HCT116 (cell line): ENCODE measurements around the gene BRD4. TPM values are rescaled to one million over a fixed set of nuclear protein-coding genes. Genes with fewer than 3 reads are reported as not detected.

Experiments
- ATAC-seq: fragments of 200-7000 bp; cut with Tn5 transposase; 2 replicates; pipeline ENCODE4 v1.9.1; 2020; ENCODE audit warnings: mild to moderate bottlenecking, moderate library complexity
- BruUV-seq: library from RNA; stranded (reverse); fragments of 400-500 nt; replicated peaks from 2 replicates; lab custom pipeline; 2021; lab: Mats Ljungman, UMichigan
- CTCF ChIA-PET: fragments of 300-600 bp; sonication (Branson Sonifier 250); formaldehyde crosslinking; loops from one replicate; lab custom pipeline; 2021; ENCODE audit warnings: antibody characterized with exemption; lab: Charles Lee
- POLR2A ChIA-PET: fragments of 300-600, 350-600 bp; sonication (Branson Sonifier 250); formaldehyde crosslinking; loops from one replicate; lab custom pipeline; 2021; ENCODE audit warnings: antibody characterized with exemption; lab: Charles Lee
- RAD21 ChIA-PET, 2 experiments: fragments of 300-600 bp; sonication (Branson Sonifier 250); formaldehyde crosslinking; loops; one replicate each; lab custom pipeline; 2023; ENCODE audit warnings: low total read pairs in 2 of 2; ENCODE audit not compliant: uncharacterized antibody in 2 of 2, unreplicated experiment in 2 of 2, low non-redundant PET in 1 of 2; lab: Charles Lee
- DNase-seq: peaks from one replicate; pipeline ENCODE4 v3.0.0-alpha.2; 2010; ENCODE audit warnings: low read depth, low spot score
- H2AFZ ChIP-seq: fragments of 200-600 bp; shearing (Covaris generic), sonication (generic); 2 replicates; pipeline ENCODE4 v1.6.1; 2017; ENCODE audit warnings: low read depth, mixed run types, mixed read lengths, antibody characterized with exemption, low read length; ENCODE audit not compliant: poor library complexity, severe bottlenecking
- H3K27ac ChIP-seq: 2 replicates; pipeline ENCODE4 v1.5.1; 2012; ENCODE audit warnings: low read depth, low read length
- H3K27me3 ChIP-seq: fragments of 200-600 bp; sonication (generic); 2 replicates; pipeline ENCODE4 v1.6.1; 2016; ENCODE audit warnings: mixed run types, low read length, mixed read lengths; ENCODE audit not compliant: insufficient read depth
- H3K36me3 ChIP-seq, 2 experiments: fragments of 200-500 bp in 1 of 2; fragments of 200-600 bp in 1 of 2; sonication (Bioruptor generic) in 1 of 2; sonication (generic) in 1 of 2; 2 replicates each; pipeline versions ENCODE4 v1.5.1 to v1.6.1; 2014 to 2016; ENCODE audit warnings: low read length in 2 of 2, inconsistent platforms in 1 of 2, mixed read lengths in 1 of 2, mixed run types in 1 of 2; ENCODE audit not compliant: insufficient read depth in 2 of 2, control insufficient read depth in 1 of 2
- H3K4me1 ChIP-seq, 2 experiments: fragments of 200-600 bp in 1 of 2; sonication (generic) in 1 of 2; 2 replicates each; pipeline versions ENCODE4 v1.5.1 to v1.6.1; 2012 to 2017; ENCODE audit warnings: low read length in 2 of 2, inconsistent platforms in 1 of 2, mild to moderate bottlenecking in 1 of 2, mixed read lengths in 1 of 2, mixed run types in 1 of 2, moderate library complexity in 1 of 2; ENCODE audit not compliant: insufficient read depth in 2 of 2, control insufficient read depth in 1 of 2
- H3K4me2 ChIP-seq: fragments of 200-600 bp; sonication (generic); 2 replicates; pipeline ENCODE4 v1.6.1; 2017; ENCODE audit warnings: mixed run types, low read length, mixed read lengths
- H3K4me3 ChIP-seq, 2 experiments: fragments of 200-600 bp in 1 of 2; sonication (generic) in 1 of 2; replicated peaks in 1 of 2; 2 replicates each; pipeline ENCODE4 v1.5.1; 2011 to 2016; ENCODE audit warnings: low read length in 2 of 2, control low read depth in 1 of 2, low read depth in 1 of 2, mild to moderate bottlenecking in 1 of 2, mixed read lengths in 1 of 2, mixed run types in 1 of 2
- H3K79me2 ChIP-seq: fragments of 200-600 bp; sonication (generic); 2 replicates; pipeline ENCODE4 v1.6.1; 2017; ENCODE audit warnings: mild to moderate bottlenecking, mixed run types, low read length, moderate library complexity, mixed read lengths; ENCODE audit not compliant: insufficient read depth
- H3K9ac ChIP-seq: fragments of 200-600 bp; sonication (generic); 2 replicates; pipeline ENCODE4 v1.6.1; 2016; ENCODE audit warnings: low read length, mixed read lengths
- H3K9me2 ChIP-seq: fragments of 200-600 bp; sonication (generic), shearing (Covaris generic); 2 replicates; pipeline ENCODE4 v1.6.1; 2017; ENCODE audit warnings: mixed run types, mild to moderate bottlenecking, moderate library complexity; ENCODE audit not compliant: insufficient read depth
- H3K9me3 ChIP-seq, 2 experiments: fragments of 200-500 bp in 1 of 2; fragments of 200-600 bp in 1 of 2; sonication (Bioruptor generic) in 1 of 2; sonication (generic) in 1 of 2; 2 replicates each; pipeline ENCODE4 v1.6.1; 2014 to 2017; ENCODE audit warnings: low read length in 2 of 2, mixed read lengths in 2 of 2, inconsistent platforms in 1 of 2, low read depth in 1 of 2, mild to moderate bottlenecking in 1 of 2, mixed run types in 1 of 2, moderate library complexity in 1 of 2; ENCODE audit not compliant: control insufficient read depth in 1 of 2, insufficient read depth in 1 of 2
- H4K20me1 ChIP-seq: fragments of 200-600 bp; sonication (generic), shearing (Covaris generic); 2 replicates; pipeline ENCODE4 v1.6.1; 2017; ENCODE audit warnings: mixed run types, mild to moderate bottlenecking, moderate library complexity; ENCODE audit not compliant: insufficient read depth
- CBX3 ChIP-seq: IDR thresholded peaks from 2 replicates; pipeline ENCODE4 v1.6.1; 2012; ENCODE audit warnings: low read depth
- ELF1 ChIP-seq: IDR thresholded peaks from 2 replicates; pipeline ENCODE4 v1.6.1; 2012; ENCODE audit warnings: low read depth, borderline replicate concordance
- EZH2 ChIP-seq: fragments of 200-600 bp; sonication (generic); IDR thresholded peaks from 2 replicates; pipeline ENCODE4 v1.6.1; 2017; ENCODE audit warnings: antibody characterized with exemption, mixed run types
- EZH2phosphoT487 ChIP-seq: fragments of 200-600 bp; IDR thresholded peaks from 2 replicates; pipeline ENCODE4 v1.6.1; 2018; ENCODE audit warnings: antibody characterized with exemption, borderline replicate concordance
- FOSL1 ChIP-seq: IDR thresholded peaks from 2 replicates; pipeline ENCODE4 v1.6.1; 2012; ENCODE audit warnings: low read depth
- JUND ChIP-seq: IDR thresholded peaks from 2 replicates; pipeline ENCODE4 v1.6.1; 2012
- POLR2A ChIP-seq: IDR thresholded peaks from 2 replicates; pipeline ENCODE4 v1.7.0; 2011; ENCODE audit warnings: borderline replicate concordance; ENCODE audit not compliant: insufficient read depth, insufficient read length; ENCODE audit errors: extremely low read depth
- RAD21 ChIP-seq: IDR thresholded peaks from 2 replicates; pipeline ENCODE4 v1.6.1; 2012; ENCODE audit warnings: low read depth, mild to moderate bottlenecking
- SIN3A ChIP-seq: IDR thresholded peaks from 2 replicates; pipeline ENCODE4 v1.6.1; 2012; ENCODE audit warnings: low read depth
- SP1 ChIP-seq: IDR thresholded peaks from 2 replicates; pipeline ENCODE4 v1.6.1; 2012; ENCODE audit warnings: low read depth
- SRF ChIP-seq: IDR thresholded peaks from 2 replicates; pipeline ENCODE4 v1.6.1; 2012; ENCODE audit warnings: low read depth
- ZFX ChIP-seq: fragments of 450-650 bp; IDR thresholded peaks from 2 replicates; pipeline ENCODE4 v1.6.1; 2017
- ZNF274 ChIP-seq: fragments of 200-500 bp; sonication (Bioruptor generic); IDR thresholded peaks from 2 replicates; pipeline ENCODE4 v1.6.1; 2014; ENCODE audit warnings: mild to moderate bottlenecking, low read depth, low read length, inconsistent platforms
- intact Hi-C: fragments of 100-400 bp; cut with micrococcal nuclease; formaldehyde crosslinking; loops from 2 replicates; pipeline ENCODE4 v1.10.0; 2022
- total RNA-seq: library from RNA; stranded (reverse); gene quantifications from one replicate; pipeline ENCODE4 v1.2.1, GENCODE V29; 2021; ENCODE audit not compliant: unreplicated experiment
- TF ChIP-seq, protein P1 (sequence below), 3 experiments: fragments of 200-600 bp in 1 of 3; sonication (generic) in 1 of 3; IDR thresholded peaks in 2 of 3; conservative IDR thresholded peaks in 1 of 3; 2 replicates each; pipeline ENCODE4 v1.5.1; 2012 to 2017; ENCODE audit warnings: low read depth in 2 of 3, low read length in 2 of 3, antibody characterized with exemption in 1 of 3, borderline replicate concordance in 1 of 3, control low read depth in 1 of 3, mild to moderate bottlenecking in 1 of 3, mixed read lengths in 1 of 3, mixed run types in 1 of 3, moderate library complexity in 1 of 3; ENCODE audit not compliant: insufficient read depth in 1 of 3
- TF ChIP-seq, protein P2 (sequence below): IDR thresholded peaks from 2 replicates; pipeline ENCODE4 v1.6.1; 2012
- TF ChIP-seq, protein P3 (sequence below): IDR thresholded peaks from 2 replicates; pipeline ENCODE4 v1.6.1; 2011; ENCODE audit warnings: mild to moderate bottlenecking, low read length, moderate library complexity; ENCODE audit not compliant: insufficient replicate concordance; ENCODE audit errors: extremely low read depth
- TF ChIP-seq, protein P4 (sequence below): IDR thresholded peaks from 2 replicates; pipeline ENCODE4 v1.6.1; 2012

Gene BRD4
- total RNA-seq, 1 experiment from 2014 or later = 52.9 TPM

DNA sequence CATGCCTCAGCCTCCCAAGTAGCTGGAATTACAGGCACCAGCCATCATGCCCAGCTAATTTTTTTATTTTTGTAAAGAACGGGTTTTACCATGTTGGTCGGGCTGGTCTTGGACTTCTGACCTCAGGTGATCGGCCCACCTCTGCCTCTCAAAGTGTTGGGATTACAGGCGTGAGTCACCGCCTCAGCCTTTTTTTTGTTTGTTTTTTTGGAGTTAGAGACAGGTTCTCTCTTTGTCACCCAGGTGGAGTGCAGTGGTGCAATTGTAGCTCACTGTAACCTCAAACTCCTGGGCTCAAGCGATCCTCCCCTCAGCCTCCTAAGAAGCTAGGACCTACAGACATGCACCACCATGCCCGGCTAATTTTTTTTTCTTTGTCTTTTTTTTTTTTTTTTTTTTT lies 116.0 kb downstream of the BRD4 start:
- Histone ChIP-seq H2AFZ (no peak overlapping the region), H3K4me3 (no peak overlapping the region), H3K9me3 (no peaks in the 10 kb centered on the region), H4K20me1 (no peaks in the 10 kb centered on the region), H3K4me1 (peaks cover 5 to 7% of the 10 kb centered on the region in 2 experiments), H3K27ac (no peak overlapping the region), H3K9ac (no peak overlapping the region), H3K36me3 (no peaks in the 10 kb centered on the region), H3K4me2 (peak overlapping the region; percentile 36), H3K27me3 (no peaks in the 10 kb centered on the region)
- BruUV-seq = no TSS peak
- ATAC-seq = peak; percentile 67
- RAD21 ChIA-PET = interaction anchor here in 1 of 2 experiments (0.7 kb wide), 1 partner anchor 13 kb away, joined by 5 read pairs; no protein-coding TSS in a partner anchor
- TF ChIP-seq RAD21 (no peak), ZFX (no peak), ZNF274 (no peak)
- TF ChIP-seq, all 23 proteins: peak for 0
- CTCF ChIA-PET = no interaction called here
- Histone ChIP-seq H3K79me2 (no peaks in the 10 kb centered on the region), H3K9me2 (no peaks in the 10 kb centered on the region)
- POLR2A ChIA-PET = interaction anchor here (0.5 to 1.2 kb wide), 2 partner anchors 12 to 85 kb away, joined by 4 read pairs; no protein-coding TSS in a partner anchor
- no peak for DNase-seq
- intact Hi-C loops = no loop called here

DNA sequence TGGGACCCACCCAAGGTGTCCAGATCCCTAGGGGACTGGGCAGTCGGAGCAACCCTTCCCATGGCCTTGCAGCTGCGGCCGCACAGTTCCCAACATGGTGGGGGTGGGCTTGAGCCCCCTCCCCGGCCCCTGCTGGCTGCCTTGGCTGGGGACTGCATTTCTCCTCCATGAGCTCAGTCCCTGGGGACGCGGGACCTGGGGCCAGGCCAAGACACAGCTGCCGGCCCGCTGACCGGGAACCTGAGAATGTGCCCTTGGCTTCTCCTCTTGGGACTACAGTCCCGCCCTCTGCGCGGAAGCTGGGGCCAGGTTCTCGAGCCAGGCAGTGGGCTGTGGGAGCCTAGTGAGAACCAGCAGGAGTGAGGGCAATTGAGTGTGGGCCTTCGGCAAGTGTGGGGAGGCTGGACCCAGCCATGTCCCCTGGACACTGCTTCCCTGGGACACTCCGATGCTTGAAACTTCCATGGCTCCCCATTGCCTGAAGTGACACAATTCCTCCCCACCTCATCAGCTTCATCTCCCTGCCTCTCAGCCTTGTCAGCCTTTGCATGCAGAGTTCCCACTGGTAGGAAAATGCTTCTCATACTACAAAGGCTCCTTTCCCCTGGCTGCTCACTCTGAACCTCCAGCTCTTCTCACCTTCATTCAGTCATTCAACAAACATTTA lies 118.5 kb downstream of the BRD4 start:
- Histone ChIP-seq H3K4me3 (no peak overlapping the region), H3K9ac (no peak overlapping the region), H3K4me2 (no peak overlapping the region), H4K20me1 (no peaks in the 10 kb centered on the region), H3K4me1 (peaks cover 11 to 17% of the 10 kb centered on the region in 2 experiments), H3K9me3 (no peaks in the 10 kb centered on the region), H3K79me2 (no peaks in the 10 kb centered on the region), H3K27me3 (no peaks in the 10 kb centered on the region), H3K9me2 (no peaks in the 10 kb centered on the region), H3K27ac (no peak overlapping the region), H3K36me3 (no peaks in the 10 kb centered on the region), H2AFZ (no peak overlapping the region)
- ATAC-seq (no peak), DNase-seq (no peak)
- ChIA-PET CTCF (no interaction called here), POLR2A (no interaction called here), RAD21 (no interaction called here)
- intact Hi-C loops = no loop called here
- no TSS peak for BruUV-seq
- TF ChIP-seq ELF1 = no peak
- TF ChIP-seq SIN3A = no peak
- TF ChIP-seq EZH2 = no peak
- TF ChIP-seq, protein P1, sequence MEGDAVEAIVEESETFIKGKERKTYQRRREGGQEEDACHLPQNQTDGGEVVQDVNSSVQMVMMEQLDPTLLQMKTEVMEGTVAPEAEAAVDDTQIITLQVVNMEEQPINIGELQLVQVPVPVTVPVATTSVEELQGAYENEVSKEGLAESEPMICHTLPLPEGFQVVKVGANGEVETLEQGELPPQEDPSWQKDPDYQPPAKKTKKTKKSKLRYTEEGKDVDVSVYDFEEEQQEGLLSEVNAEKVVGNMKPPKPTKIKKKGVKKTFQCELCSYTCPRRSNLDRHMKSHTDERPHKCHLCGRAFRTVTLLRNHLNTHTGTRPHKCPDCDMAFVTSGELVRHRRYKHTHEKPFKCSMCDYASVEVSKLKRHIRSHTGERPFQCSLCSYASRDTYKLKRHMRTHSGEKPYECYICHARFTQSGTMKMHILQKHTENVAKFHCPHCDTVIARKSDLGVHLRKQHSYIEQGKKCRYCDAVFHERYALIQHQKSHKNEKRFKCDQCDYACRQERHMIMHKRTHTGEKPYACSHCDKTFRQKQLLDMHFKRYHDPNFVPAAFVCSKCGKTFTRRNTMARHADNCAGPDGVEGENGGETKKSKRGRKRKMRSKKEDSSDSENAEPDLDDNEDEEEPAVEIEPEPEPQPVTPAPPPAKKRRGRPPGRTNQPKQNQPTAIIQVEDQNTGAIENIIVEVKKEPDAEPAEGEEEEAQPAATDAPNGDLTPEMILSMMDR (IDR thresholded peaks at IDR 0.05 in 2 of 3, conservative IDR thresholded peaks at IDR 0.05 in 1 of 3; ENCODE audit: borderline replicate concordance in 1 of 3, insufficient read depth in 1 of 3, low read depth in 2 of 3, low read length in 2 of 3) = no peak
- no peak for TF ChIP-seq SP1
- TF ChIP-seq FOSL1 = no peak
- TF ChIP-seq SRF = no peak
- TF ChIP-seq POLR2A = no peak
- no peak for TF ChIP-seq JUND
- no peak for TF ChIP-seq EZH2phosphoT487
- TF ChIP-seq, protein P2, sequence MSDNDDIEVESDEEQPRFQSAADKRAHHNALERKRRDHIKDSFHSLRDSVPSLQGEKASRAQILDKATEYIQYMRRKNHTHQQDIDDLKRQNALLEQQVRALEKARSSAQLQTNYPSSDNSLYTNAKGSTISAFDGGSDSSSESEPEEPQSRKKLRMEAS = no peak
- TF ChIP-seq, protein P3, sequence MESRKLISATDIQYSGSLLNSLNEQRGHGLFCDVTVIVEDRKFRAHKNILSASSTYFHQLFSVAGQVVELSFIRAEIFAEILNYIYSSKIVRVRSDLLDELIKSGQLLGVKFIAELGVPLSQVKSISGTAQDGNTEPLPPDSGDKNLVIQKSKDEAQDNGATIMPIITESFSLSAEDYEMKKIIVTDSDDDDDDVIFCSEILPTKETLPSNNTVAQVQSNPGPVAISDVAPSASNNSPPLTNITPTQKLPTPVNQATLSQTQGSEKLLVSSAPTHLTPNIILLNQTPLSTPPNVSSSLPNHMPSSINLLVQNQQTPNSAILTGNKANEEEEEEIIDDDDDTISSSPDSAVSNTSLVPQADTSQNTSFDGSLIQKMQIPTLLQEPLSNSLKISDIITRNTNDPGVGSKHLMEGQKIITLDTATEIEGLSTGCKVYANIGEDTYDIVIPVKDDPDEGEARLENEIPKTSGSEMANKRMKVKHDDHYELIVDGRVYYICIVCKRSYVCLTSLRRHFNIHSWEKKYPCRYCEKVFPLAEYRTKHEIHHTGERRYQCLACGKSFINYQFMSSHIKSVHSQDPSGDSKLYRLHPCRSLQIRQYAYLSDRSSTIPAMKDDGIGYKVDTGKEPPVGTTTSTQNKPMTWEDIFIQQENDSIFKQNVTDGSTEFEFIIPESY = no peak
- TF ChIP-seq, protein P4, sequence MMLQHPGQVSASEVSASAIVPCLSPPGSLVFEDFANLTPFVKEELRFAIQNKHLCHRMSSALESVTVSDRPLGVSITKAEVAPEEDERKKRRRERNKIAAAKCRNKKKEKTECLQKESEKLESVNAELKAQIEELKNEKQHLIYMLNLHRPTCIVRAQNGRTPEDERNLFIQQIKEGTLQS = no peak
- TF ChIP-seq CBX3 = no peak
